Measurements from ENCODE around the gene CDC123.
A peak's percentile ranks its signal among the peaks of the same experiment; 100 is the strongest.
"Not testable (repeated sequence)": the region's sequence is repeated elsewhere in the genome, so short reads cannot be mapped to it uniquely, and the experiment has no call there.

Gene CDC123, protein sequence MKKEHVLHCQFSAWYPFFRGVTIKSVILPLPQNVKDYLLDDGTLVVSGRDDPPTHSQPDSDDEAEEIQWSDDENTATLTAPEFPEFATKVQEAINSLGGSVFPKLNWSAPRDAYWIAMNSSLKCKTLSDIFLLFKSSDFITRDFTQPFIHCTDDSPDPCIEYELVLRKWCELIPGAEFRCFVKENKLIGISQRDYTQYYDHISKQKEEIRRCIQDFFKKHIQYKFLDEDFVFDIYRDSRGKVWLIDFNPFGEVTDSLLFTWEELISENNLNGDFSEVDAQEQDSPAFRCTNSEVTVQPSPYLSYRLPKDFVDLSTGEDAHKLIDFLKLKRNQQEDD

DNA sequence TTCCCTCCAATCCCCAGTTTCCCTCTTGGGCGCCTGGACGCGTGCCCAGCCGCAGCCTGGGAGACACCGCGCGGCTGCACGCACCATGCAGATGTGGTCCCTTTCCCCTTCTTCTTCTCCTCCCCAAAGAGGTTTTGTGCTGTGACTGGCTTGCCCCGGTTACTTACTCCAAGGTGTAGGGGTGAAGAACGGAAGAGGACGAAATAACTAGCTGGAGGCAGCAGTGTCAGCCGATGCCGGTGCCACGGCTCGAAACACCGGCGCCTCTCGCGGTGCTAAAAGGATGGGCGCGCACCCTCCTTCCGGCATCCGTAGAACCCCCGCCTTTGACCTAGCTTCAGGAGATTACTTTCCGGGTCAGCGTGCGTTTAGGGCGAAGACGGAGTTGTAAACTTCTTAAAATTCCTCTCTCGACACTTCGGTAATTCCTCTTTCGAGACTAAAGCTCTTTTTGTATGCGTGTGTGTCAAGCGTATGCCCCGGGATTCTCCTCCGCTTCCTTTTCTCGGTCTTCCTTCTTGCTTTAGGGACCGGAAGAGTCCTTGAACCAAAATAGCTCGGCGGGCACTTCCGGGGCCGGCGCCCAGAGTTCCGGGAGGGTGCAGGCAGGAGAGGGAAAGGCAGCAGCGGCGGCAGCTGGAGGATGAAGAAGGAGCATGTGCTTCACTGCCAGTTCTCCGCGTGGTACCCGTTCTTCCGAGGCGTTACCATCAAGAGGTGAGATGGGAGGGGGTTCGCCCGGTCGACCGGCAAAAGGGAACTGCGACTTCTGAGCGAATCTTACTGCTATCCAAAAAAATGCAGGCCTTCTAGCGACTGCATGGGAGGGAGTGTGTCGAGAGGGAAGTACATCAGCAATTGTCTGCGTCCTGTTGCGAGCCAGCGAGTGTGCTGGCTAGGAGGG is at the start of gene CDC123, which contains the start of gene NUDT5:
Gene CDC123 (plus strand): TSS at position 586 of the 904 bp plus-strand sequence. CDS start 58 bp downstream, at position 644.
Gene NUDT5 (minus strand): TSS at position 289 of the 904 bp plus-strand sequence. CDS start 9,600 bp downstream, outside the sequence.
- DNase-seq (ENCODE audit: low read depth, low spot score) = peak; percentile 71

DNA sequence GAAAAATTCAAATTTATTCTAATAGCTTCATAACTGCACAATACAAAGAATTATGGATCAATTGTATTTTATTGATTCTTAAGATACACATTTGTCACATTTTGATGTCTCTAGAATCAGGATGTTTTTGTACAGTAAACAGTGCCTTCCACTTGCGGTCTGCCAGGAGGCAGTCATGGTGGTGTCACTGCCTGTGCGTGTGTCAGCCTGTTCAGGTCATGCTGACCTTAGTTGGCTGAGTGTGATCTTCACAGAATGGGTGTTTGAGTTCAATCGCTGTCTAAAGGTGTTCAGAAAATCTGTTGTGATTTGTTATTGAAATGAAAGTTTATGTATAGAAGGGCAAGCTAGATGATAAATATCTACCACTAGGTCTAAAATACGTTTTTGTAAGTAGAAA is 45.8 kb upstream of the CDC123 start:
- DNase-seq (ENCODE audit: low read depth, low spot score) = no peak

DNA sequence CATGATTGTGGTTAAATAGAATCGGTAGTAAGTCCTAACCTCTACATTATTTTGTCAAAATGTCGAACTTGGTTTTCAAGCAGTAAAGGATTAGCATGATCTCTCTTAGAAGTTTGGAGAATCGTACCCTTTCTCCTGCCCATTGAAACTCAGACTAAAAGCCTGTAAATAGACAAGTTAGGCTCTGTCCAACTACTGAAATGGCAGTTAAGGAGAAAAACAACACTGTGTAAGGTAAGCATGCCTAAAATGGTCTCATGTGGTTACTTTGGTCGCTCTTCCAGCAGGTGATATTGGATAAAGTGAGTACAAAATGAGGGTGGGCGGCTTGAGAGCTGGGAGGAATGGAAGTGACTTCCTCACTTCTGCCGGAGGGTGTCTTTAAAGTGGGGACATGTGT is 41.5 kb upstream of the CDC123 start:
- DNase-seq (ENCODE audit: low read depth, low spot score) = no peak

DNA sequence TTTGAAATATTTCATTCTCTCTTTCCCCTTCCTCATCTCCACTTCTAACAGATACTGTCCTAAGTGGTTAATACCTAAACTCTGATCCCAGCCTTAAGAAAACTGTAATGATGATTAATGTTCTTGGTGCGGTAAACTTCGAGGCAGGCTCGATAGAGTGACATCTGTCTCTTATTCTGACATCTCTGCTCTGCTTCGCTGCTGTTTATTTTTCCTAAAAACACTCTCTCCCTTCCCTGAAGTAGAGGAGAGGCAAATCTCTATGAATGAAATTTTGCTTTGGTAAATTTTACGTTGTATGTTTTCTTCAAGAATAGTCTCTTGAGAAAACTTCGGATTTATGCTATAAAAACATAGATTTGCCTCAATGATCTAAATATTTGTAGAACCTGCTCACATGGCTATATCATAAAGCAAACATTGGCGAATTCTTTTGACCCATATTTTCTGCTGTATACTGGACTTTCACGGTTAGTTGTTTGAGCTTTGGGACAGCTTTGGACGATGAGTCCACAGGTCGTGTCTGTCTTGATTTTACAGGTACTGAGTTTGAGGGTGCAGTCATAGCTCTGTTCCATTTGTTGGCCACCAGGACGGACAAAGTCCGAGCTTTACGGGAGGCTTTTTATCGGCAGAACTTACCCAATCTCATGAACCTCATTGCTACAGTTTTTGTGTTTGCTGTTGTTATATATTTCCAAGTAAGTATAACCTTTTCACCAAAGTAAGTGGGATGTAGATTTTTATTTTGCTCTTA is 39.4 kb upstream of the CDC123 start:
- DNase-seq (ENCODE audit: low read depth, low spot score) = no peak

DNA sequence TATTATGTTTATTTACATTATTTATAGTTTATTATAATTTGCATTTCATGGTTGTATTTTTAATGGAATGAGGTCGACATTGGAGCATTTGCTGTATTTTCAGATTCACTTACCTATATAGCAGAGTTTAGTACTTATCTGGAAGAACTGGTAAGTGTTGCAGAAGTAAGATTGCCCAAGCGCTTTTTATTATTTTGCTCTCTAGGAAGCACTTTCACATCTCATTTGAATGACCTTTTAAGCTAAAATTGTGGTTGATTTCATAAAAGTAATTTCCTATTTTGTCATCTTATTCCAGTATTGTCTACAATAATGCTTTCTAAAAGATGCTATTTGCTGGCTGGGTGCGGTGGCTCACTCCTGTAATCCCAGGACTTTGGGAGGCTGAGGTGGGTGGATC is 37.9 kb upstream of the CDC123 start:
- no peak for DNase-seq (ENCODE audit: low read depth, low spot score)

DNA sequence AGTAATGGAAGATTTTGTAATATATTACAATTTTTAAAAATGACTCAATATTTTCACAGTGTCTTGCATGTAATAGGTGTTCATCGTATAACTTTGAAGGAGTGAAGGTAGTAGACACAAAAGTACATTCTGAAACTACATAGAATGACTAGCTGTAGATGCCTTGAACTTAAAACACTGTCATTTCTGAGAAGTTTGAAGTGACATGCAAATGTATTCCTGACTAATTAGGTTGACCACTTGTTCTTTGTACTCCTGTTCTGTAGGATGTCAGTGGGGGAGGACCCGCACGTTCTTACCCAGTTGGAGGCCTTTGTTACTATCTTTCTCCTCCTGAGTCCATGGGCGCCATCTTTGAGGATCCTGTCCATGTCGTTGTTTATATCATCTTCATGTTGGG is 35.3 kb upstream of the CDC123 start:
- DNase-seq (ENCODE audit: low read depth, low spot score) = no peak

DNA sequence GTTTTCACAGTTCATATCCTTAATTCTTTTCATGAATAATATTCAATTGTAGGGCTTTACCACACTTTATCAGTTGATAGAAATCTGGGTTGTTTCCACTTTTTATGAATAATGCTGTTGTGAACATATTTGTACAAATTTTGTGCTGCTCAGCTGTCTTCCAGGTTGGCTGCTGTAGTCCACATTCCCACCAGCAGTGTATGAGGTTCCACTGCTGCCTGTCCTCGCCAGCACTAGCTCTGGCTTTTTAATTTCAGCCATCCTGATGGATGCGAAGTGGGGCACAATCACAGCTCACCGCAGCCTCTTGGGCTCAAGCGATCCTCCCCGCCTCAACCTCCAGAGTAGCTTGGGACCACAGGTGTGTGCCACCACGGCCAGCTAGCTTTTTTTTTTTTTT is 33.1 kb upstream of the CDC123 start:
- DNase-seq (ENCODE audit: low read depth, low spot score) = no peak

DNA sequence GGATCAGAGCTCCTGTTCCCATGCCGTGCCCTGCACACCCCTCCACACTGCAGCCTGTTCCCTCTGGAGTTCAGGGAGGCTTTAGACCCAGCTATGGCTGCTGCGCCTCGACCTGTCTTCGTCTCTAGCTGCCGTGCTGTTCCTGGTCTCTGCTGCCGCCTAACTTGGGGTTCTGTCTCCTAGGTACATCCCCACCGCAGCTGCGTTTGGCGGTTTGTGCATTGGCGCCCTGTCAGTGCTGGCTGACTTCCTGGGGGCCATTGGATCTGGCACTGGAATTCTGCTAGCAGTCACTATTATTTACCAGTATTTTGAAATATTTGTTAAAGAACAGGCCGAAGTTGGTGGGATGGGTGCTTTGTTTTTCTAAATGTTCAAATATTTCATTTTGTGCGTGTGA is 31.9 kb upstream of the CDC123 start:
- DNase-seq (ENCODE audit: low read depth, low spot score) = no peak

DNA sequence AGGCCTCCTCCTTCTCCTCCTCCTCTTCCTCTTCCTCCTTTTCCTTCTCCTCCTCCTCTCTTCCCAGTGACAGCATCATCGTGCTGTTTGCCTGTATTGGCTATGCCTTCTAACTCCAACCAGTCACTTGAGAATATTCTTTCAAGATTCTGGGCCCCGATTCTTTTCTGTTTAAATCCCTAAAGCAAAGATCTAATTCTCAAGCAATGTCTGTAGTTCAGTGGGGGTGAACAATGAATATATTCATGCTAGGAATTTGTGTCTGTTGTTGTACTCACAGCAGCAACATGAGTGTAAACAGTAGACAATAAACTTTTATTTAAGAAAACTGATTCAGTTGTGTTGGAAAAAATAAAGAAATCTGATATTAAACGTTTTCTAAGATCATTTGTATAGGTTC is 31.0 kb upstream of the CDC123 start:
- DNase-seq (ENCODE audit: low read depth, low spot score) = no peak

DNA sequence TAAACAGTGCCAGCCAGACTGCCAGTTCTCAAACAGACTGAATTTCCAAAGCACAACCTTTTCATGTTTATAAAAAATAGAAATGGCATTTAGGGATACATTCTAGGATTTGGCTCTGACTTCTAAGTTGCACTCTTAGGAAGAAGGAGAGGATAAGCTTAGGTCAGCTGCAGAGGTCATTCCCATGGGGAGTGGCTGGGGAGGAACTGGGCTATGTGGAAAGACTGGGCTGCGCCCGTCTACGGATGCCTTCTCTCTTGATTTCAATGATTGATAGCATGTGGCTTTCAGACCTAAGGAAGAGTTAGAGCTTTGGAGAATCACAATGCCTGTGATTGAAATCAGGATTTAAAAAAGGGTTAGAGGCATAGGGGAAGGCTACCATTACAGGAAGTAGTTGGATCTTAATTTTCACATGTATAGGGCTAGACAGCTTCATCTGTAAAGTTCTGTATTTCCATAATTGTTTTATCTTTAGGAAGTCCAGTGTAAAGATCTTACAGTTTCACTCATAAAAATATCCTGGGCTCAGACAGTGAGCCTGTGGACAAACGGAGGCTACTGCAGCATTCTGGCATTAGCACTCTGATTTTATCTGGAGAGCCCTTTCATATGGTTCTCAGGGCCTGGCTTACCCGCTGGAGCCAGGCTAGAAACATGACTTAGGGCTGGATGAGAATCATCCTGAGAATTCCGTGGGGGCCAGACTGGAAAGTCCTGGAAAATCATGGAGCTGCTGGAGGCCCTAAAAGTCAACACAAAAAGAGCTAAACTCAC is 29.8 kb upstream of the CDC123 start:
- no peak for DNase-seq (ENCODE audit: low read depth, low spot score)

DNA sequence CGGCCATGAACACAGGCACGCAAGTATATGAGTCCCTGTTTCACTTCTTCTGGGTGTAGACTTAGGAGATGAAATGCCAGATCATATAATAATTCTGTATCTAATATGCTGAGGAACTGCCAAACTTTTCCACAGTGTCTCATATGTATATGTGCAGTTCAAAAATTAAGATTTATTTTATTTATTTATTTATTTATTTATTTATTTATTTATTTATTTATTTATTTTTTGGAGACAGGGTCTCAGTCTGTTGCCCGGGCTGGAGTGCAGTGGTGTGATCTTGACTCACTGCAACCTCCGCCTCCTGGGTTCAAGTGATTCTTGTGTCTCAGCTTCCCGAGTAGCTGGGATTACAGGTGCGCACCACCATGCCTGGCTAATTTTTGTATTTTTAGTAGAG is 24.5 kb upstream of the CDC123 start:
- DNase-seq (ENCODE audit: low read depth, low spot score) = not testable (repeated sequence)

DNA sequence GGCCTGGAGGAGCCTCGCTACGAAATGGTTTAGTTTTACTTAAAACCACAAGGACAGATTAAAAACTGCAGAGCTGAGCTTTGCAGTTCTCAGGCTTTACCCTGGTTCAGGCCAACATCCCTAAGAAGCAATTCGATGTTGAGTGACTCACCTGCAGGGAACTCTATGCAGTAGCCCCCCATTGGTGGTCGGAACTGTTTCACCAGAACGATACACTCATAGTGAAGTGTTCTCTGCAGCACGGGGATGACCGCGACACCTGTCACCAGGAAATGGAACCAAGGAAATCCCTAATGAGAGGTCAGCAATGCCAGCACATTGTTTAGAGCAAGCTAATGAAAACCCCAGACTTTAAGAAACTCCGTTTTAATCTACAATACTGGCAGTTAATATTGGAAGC is 18.3 kb upstream of the CDC123 start:
- no peak for DNase-seq (ENCODE audit: low read depth, low spot score)

DNA sequence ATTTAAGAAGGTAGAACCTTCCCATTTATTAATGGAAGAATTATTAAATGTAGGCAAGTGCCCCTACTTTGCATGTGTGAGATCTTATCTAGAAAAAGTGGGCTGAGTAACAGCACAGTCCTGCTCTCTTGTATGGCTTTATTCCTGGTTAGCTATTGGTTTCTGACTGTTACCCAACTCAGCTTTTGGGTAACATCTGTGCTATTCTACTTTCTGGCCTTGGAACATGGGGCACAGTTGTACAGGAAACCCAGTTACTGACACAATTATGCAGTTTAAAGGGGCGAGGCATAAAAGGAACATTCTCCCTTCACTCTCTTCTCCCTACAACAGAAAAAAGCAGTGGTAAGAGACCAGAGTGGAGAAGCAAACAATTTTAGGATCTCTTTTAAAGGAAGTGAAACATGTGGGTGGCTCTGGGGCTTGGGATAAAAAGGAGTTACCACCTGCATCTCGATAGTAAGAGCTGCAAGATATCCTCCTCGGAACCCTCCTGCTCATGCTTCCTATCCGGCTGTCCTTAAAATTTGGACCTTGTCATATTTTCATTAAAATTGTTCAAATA is 16.3 kb upstream of the CDC123 start:
- DNase-seq (ENCODE audit: low read depth, low spot score) = no peak

DNA sequence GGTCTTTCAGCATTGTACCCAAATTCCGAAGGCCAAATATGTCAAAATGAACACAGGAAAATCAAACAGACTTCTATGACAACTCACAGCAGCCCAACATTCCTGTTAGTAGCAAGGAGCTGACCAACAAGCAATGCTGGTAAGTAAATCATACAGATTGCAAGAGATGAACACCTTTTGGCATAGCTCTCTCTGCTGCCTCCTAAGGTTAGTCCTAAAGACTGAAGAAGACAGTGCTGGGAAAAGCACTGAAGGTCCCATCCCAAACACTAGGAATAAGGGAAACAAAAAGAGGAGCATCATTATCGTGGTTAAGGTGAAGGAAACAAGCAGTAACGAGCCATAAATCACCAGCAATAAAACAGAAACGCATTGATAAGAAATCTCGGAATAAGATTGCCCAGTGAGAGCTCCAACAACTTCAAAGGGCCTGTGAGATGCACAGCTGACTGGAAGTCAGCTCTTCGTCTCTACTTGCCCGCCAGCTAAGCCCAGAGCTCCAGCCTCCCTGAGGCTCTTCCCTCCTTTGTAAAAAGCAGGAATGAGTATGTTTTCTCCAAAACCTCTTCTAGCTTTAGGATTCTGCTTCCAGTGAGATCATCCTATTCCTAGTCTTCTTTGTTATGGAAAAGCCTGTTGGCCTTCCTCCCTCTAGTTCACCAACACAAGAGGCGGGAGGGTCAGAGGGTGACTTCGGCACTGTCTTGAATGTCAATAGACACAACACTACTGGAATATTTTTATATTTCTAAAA is 15.6 kb upstream of the CDC123 start:
- DNase-seq (ENCODE audit: low read depth, low spot score) = no peak

DNA sequence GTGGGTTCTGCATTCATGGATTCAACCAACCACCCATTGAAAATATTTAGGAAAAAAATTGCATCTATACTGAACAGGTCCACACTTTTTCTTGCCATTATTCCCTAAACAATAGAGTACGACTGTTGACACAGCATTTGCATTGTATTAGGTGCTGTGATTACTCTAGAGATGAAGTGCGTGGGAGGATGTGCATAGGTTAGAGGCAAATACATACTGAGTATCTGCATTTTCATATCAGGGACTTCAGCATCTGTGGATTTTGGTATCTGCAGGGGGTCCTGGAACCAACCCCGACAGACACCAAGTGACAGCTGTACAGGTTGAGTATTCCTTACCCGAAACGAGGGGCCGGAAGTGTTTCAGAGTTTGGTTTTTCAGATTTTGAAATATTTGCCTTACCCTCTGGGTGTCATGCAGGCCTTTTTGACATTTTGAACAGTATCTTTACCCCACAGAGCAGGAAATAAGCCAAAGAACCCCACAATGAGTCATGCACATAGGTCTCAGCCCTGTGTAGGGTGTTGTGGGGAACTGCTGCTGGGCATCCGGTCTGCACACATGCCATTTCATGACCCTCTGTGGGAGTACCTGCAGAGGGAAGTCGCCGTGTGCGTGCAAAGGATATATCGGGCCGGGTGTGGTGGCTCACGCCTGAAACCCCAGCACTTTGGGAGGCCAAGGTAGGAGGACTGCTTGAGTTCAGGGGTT is 14.8 kb upstream of the CDC123 start:
- peak; percentile 41 for DNase-seq (ENCODE audit: low read depth, low spot score)

DNA sequence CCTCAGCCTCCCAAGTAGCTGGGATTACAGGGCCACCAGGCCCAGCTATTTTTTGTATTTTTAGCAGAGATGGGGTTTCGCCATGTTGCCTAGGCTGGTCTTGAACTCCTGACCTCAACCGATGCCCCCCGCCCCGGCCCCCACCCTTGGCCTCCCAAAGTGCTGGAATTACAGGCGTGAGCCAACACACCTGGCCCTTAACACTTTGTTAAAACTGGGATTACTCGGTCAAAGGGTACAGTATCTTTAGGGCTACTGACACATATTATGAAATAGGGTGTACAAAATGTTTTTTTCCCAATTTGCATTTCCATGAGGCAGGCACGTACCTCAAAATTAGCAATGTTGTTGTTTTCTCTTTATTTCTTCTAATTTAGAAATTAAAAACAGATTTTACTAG is 11.8 kb upstream of the CDC123 start:
- no peak for DNase-seq (ENCODE audit: low read depth, low spot score)

DNA sequence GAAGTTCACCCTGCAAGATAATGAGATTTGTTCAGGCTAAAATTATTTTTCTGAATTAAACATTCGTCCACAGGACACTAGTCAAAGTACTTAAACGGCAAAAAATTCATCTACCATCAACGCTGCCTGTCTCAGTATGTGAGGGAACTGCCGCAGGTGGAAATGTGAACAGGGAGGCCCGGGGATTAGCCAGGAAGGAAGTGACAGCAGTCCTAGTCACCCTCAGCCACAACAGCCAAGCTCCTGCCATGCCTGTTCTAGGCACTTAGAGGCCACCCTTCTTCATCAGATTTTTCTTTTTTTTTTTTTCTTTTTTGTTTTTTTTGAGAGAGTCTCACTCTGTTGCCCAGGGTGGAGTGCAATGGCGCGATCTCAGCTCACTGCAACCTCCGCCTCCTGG is 9.7 kb upstream of the CDC123 start:
- no peak for DNase-seq (ENCODE audit: low read depth, low spot score)

DNA sequence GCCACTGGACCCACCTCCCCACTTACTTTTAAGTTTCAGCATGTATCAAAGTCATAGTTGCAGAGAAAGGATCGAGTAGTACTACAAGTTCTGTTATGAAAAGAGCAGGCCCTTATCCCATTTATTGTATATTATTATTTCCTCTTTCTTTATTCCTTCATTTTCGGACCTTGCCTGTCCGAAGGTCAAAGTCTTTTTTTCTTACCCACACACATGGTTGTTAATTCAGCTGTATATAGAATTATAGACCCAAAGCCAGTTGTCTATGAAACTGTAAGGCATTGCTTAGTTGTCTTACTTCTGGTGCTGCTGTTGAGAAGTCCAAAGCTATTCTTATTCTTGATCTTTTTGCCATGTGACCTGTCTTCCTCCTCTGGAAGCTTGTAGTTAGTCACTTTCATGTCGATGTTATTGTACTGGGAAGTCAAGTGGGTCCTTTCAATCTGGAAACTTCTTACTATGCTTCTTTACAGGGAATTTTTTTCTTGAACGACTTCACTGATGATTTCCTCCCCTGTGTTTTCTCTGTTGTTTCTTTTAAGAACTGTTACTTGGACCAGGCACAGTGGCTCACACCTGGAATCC is 8.6 kb upstream of the CDC123 start:
- DNase-seq (ENCODE audit: low read depth, low spot score) = no peak

DNA sequence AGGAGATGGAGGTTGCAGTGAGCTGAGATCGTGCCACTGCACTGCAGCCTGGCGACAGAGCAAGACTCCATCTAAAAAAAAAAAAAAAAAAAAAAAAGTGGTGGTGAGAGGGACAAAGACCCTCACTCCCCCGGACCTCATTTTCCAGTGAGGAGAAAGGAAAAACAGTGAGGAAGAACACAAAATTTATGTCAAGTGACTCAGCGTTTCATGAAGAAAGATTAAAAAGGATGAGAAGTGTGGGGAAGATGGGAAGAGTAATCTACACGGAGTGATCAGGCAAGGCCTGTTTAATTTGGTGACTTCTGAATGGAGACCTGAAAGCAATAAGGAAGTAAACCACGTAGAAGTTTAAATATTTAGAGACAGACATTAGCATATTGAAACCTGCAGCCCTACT is 7.3 kb upstream of the CDC123 start:
- DNase-seq (ENCODE audit: low read depth, low spot score) = no peak
